Epithelial cell of esophagus (primary cell): ENCODE results near the gene ELMO1.

Experiments
- DNase-seq: peaks from one replicate; pipeline ENCODE4 v3.0.0; 2010; ENCODE audit warnings: low read depth
- H3K4me3 ChIP-seq: 2 replicates; pipeline ENCODE4 v1.5.1; 2011; ENCODE audit warnings: mild to moderate bottlenecking, low read length, control low read depth
- CTCF ChIP-seq: IDR thresholded peaks from 2 replicates; pipeline ENCODE4 v1.5.1; 2011; ENCODE audit warnings: low read depth, mild to moderate bottlenecking, low read length, control low read depth, inconsistent platforms; ENCODE audit not compliant: insufficient read depth; ENCODE audit errors: missing control alignments

ELMO1 gene

GRCh38 chr7:37376386-37376785 lies 72.3 kb downstream of the ELMO1 start:
- peak; percentile 2 for DNase-seq
- TF ChIP-seq CTCF = no peak
- H3K4me3 ChIP-seq = no peak overlapping the region

- DNase-seq = no peak
Observed at GRCh38 chr7:37372750-37373149, 75.9 kb downstream of the ELMO1 start.

GRCh38 chr7:37371755-37372154 lies 76.9 kb downstream of the ELMO1 start:
- TF ChIP-seq CTCF = no peak
- H3K4me3 ChIP-seq = no peak overlapping the region
- no peak for DNase-seq

More at GRCh38 chr7:37372750-37373149, 75.9 kb downstream of the ELMO1 start:
- TF ChIP-seq CTCF = no peak
- H3K4me3 ChIP-seq = no peak overlapping the region

- no peak for TF ChIP-seq CTCF
- no peak overlapping the region for H3K4me3 ChIP-seq
- DNase-seq = no peak
Observed at GRCh38 chr7:37369906-37370305, 78.8 kb downstream of the ELMO1 start.

- no peak for DNase-seq
- no peak overlapping the region for H3K4me3 ChIP-seq
- TF ChIP-seq CTCF = no peak
Observed at GRCh38 chr7:37368540-37368939, 80.1 kb downstream of the ELMO1 start.

- no peak for DNase-seq
- no peak overlapping the region for H3K4me3 ChIP-seq
- no peak for TF ChIP-seq CTCF
Observed at GRCh38 chr7:37367010-37367409, 81.7 kb downstream of the ELMO1 start.

- H3K4me3 ChIP-seq = no peak overlapping the region
- no peak for DNase-seq
- no peak for TF ChIP-seq CTCF
Observed at GRCh38 chr7:37366445-37366844, 82.2 kb downstream of the ELMO1 start.
